RPMI7951 (cell line): ENCODE results near the gene ADGRL4. TPM values are rescaled to one million over a fixed set of nuclear protein-coding genes. Genes with fewer than 3 reads are reported as not detected.

Experiments used
- DNase-seq: peaks from one replicate; pipeline ENCODE4 v3.0.0-alpha.2; 2012; ENCODE audit warnings: low read depth
- total RNA-seq: library from RNA; depleted of rRNA; stranded (reverse); fragments of >200 nt; shearing (Covaris generic); gene quantifications from 2 replicates; pipeline ENCODE4 v1.2.3, GENCODE V29; 2014

Gene ADGRL4
- total RNA-seq, 1 experiment from 2014 or later: 50.3 TPM

DNA sequence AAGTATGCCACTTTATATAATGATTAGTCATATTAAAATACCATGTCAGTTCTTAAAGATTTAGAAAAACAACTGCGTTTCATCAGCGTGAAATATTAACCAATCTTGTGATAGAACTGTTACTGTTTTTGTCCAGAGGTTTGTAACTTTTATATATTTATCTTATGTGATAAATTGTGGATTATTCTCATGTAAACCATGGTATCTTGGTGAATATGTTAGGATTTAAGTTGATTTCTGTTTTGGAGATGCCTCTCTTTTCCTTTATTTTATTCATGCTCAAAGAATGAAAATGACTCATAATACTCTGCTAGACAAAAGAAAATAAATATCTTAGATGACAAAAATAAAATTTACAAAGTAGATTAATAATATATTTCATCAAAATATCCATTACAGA is 88.4 kb downstream of the ADGRL4 start:
- no peak for DNase-seq

DNA sequence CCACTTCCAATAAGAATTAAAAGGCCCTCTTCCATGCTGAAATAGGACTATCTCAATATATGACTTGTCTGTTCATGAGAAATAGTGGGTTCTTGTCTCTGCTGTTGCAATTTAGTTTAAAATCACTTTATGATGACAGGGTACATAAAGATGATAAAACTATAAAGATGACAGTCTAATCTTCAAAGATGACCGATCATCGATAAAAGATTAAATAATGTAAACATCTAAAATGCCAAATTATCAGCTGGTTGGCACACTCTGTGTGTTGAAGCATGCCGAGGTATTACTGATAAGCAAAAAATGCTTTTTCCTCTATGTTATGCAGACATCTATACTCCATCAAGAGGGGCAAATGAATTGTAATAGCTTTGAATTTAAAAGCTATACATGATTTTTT is 89.5 kb downstream of the ADGRL4 start:
- no peak for DNase-seq

DNA sequence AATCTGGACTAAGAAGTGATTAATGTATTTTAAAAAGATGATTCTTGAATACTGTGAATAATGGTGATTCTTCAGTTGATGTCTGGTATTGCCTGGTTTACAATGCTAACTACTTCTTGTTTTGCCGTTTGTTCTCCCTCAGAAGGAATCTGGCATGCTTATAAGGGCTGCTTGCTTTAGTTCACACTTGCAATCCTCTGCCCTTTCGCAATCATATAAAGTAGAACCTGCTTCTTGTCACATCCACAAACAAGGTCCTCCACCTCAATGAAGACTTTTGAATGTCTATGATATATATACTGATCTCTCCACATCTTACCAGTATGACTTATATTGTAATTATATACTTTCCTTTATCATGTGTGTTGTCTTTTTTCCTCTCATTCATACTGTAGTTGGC is 92.6 kb downstream of the ADGRL4 start:
- no peak for DNase-seq

GRCh38 chr1:78911956-78912880 is 94.3 kb downstream of the ADGRL4 start:
- no peak for DNase-seq

DNA sequence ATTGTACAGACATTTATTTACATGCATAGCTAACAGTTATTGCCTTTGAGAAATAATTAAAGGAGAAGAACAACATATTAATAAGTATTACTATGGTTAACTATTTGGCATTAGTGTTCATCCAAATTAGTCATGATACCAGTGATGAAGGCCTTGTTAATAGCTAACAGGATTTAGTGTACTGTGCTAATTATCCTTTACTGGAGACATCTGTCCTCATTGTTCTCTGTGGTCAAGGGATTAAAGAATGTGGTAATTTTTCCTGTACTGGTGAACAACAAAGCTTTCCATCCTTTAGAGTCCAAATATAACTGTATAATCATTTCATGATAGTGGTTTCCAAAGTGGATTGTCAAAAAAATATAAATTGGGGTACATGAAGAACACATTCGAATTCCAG is 103.9 kb downstream of the ADGRL4 start:
- no peak for DNase-seq

GRCh38 chr1:78894811-78895210 is 111.7 kb downstream of the ADGRL4 start:
- no peak for DNase-seq

- peak; percentile 7 for DNase-seq
Observed at GRCh38 chr1:78892260-78892840, 114.2 kb downstream of the ADGRL4 start.

- no peak for DNase-seq
Observed at GRCh38 chr1:78887458-78887857, 119.1 kb downstream of the ADGRL4 start.

DNA sequence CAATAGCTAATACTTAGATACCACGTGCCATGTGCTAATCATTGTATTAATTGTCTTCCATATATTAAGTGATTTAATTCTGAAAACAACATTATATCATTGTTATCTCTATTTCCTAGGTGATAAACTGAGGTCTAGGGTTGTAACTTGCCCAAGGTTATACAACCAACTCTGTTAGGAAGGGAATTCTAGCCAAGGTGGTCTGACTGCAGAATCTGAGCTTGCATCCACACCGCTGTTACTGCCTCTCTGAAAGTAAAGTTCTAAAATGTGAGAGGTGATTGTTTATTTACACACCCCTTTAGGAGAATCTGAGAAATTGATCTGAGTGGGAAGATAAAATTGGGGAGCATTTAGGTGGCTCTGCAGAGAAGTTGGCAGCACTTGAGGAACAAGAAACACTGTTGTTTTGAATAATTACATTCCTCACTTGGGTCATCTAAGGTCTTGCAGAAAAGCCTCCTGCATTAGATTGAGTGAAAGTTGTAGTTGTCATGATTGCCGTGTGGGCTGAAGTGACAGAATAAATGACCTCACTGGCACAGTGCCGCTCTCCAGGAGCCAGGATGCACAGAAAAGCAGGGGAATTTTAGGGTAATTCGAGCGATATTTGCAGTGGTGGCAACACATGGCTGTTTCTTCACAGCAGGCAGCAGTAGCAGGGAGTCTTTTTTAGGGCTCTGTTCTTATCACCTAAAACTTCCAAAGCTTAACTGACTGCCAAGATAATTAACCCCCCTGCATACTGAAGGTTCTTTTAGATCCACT is 121.7 kb downstream of the ADGRL4 start:
- DNase-seq: peak; percentile 34

DNA sequence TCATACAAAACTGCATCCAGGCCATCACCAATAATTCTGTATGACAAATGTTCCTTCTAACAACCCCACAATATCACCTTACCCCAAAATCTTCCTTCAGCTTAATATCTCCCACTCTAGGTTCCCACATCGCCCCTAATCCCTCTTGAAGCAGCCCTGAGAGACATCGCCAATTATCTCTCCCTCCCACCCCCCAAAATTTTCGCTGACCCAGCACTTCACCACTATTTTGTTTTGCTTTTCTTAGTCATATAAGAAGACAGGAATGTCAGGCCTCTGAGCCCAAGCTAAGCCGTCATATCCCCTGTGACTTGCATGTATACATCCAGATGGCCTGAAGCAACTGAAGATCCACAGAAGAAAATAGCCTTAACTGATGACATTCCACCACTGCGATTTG is 126.3 kb downstream of the ADGRL4 start:
- no peak for DNase-seq

GRCh38 chr1:78875986-78876385 is 130.5 kb downstream of the ADGRL4 start:
- peak; percentile 9 for DNase-seq

GRCh38 chr1:78872801-78873200 is 133.7 kb downstream of the ADGRL4 start:
- peak; percentile 74 for DNase-seq

DNA sequence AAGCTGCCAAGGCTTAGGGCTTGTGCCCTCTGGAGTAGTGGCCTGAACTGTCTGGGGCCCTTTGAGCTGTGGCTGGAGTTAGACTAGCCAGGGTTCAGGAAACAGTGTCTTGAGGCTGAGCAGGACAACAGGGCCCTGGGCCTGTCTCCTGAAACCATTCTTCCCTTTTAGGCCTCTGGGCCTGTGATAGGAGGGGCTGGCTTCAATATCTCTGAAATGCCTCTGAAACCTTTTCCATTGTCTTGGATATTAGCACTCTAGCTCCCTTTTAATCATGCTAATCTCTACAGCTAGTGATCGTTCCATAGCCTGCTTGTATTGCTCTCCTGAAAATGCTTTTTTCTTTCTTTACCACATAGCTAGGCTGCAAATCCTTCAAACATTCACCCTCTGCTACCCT is 135.3 kb downstream of the ADGRL4 start:
- no peak for DNase-seq

GRCh38 chr1:78869136-78869535 is 137.4 kb downstream of the ADGRL4 start:
- no peak for DNase-seq

- DNase-seq: no peak
Observed at GRCh38 chr1:78864175-78864574, 142.4 kb downstream of the ADGRL4 start.

GRCh38 chr1:78856096-78856495 is 150.4 kb downstream of the ADGRL4 start:
- DNase-seq: no peak

DNA sequence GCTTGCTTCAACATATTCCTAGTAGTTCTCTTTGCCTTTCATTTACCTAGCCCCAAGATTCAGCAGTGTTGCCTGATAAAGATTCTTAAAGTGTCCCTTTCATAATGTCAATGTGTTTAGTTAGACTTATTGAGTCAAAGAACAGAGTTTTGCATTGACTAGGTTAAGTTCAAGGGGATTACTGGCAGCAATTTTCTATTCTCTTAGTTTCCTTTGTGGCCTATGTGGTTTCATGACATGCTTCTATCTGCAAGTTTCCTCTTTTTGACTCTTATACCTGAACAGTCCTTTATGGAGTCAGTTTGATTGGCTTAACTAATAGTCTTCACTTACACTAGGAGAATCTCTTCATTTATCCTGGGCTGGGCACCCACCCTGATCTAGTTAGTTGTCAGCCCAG is 151.3 kb downstream of the ADGRL4 start:
- DNase-seq: no peak

- no peak for DNase-seq
Observed at GRCh38 chr1:78854556-78854955, 152.0 kb downstream of the ADGRL4 start.

DNA sequence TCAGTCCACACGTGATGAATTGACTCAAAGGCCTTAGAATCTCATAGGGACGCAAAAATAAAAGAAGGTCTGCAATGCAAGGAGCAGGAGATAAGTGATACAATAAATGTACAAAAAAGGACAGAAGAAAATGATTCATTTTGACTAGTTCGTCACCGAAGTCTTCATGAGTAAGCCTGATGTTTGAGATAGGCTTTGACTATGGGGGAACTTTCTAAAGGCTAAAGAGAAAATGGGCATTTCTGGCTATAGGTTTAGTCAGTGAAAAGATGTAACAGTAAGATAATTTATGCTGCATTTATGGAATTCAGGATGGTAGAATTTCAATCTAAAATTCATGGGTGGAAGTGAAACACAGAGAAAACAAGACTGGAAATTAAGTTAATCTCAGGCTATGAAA is 163.0 kb downstream of the ADGRL4 start:
- DNase-seq: no peak

DNA sequence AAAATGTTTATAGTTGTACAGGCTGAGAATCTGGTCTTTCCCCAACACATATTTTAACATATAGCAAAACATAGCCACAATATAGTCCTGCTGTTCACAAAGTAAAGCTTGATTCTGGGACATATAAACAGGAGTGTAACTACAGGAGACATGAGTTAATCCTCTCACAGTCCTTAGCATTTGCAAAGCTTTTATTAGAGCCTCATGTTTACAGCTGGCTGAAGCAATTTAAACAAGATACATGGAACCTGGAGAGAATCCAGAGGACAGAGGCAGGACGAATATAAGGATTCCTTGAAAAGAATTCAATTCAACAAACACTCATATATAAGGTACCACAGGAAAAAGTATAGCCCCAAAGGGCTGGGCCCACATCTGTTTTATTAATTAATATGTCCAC is 163.4 kb downstream of the ADGRL4 start:
- DNase-seq: no peak

DNA sequence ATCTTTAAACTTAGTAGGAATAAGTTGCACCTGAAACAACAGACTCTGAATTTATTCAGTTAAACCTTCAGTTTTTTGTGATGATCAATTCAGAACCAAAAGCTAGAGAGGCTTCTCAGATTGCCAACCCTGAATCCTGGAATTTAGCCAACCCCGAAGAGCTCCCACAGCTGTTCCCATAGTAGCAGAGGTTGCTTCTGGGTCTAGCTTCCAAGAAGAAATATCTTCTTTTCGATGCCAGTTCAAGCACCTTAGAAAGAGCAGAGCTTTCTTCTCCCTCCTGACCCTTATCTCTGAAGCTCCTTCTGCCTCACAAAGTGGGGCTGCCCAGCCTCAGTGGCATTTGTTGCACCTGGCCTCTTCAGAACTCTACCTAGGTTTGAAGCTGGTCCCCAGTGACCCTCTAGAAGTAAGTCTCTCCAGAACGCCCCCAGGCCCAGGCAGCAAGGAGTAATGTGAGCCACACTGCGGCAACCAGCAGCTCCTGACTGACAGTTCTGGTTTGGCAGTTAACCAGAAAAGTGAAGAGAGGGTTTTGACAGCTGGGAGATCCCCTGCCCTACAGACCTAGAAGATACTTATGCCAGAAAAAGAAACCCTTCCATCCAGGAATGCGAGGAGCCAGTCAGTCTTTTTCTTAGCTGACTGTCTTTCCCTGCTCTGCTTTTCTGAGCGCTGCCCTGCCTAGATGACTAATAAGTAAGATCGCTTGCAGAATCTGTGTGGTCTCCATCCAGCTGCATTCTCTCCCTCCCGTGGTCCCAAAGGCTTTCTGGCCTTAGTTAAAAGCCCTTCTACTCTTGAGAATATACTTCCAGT is 165.9 kb downstream of the ADGRL4 start:
- DNase-seq: peak; percentile 89
